HG03103 (cell line): ENCODE measurements around the gene GPAM.
"Not testable (repeated sequence)": the region's sequence is repeated elsewhere in the genome, so short reads cannot be mapped to it uniquely, and the experiment has no call there.

Experiments used
- ATAC-seq: cut with Tn5 transposase; IDR thresholded peaks from one replicate; pipeline ENCODE4 v1.9.1; 2021; ENCODE audit warnings: low read depth; ENCODE audit not compliant: unreplicated experiment

Gene GPAM

GRCh38 chr10:112137154-112137987, 46.2 kb downstream of the GPAM start:
- ATAC-seq, result peak; percentile 43

- no peak for ATAC-seq
Observed at GRCh38 chr10:112136486-112137153, 46.9 kb downstream of the GPAM start.

GRCh38 chr10:112135604-112136003, 48.0 kb downstream of the GPAM start:
- no peak for ATAC-seq

- ATAC-seq, result no peak
Observed at GRCh38 chr10:112132435-112132834, 51.1 kb downstream of the GPAM start.

- no peak for ATAC-seq
Observed at GRCh38 chr10:112131996-112132395, 51.6 kb downstream of the GPAM start.

- ATAC-seq, result no peak
Observed at GRCh38 chr10:112131346-112131745, 52.2 kb downstream of the GPAM start.

GRCh38 chr10:112126901-112127300, 56.7 kb downstream of the GPAM start:
- no peak for ATAC-seq

GRCh38 chr10:112126172-112126571, 57.4 kb downstream of the GPAM start:
- no peak for ATAC-seq

GRCh38 chr10:112124866-112125265, 58.7 kb downstream of the GPAM start:
- ATAC-seq, result no peak

GRCh38 chr10:112122827-112123226, 60.7 kb downstream of the GPAM start:
- ATAC-seq, result no peak

- no peak for ATAC-seq
Observed at GRCh38 chr10:112120491-112120890, 63.1 kb downstream of the GPAM start.

GRCh38 chr10:112115781-112116385, 67.7 kb downstream of the GPAM start:
- peak; percentile 79 for ATAC-seq

- ATAC-seq, result not testable (repeated sequence)
Observed at GRCh38 chr10:112109779-112110178, 73.8 kb downstream of the GPAM start.
